Measurements from ENCODE around the gene ADAMTSL3.
A peak's percentile ranks its signal among the peaks of the same experiment; 100 is the strongest.
"Not testable (repeated sequence)": the region's sequence is repeated elsewhere in the genome, so short reads cannot be mapped to it uniquely, and the experiment has no call there.

The ADAMTSL3 gene

DNA sequence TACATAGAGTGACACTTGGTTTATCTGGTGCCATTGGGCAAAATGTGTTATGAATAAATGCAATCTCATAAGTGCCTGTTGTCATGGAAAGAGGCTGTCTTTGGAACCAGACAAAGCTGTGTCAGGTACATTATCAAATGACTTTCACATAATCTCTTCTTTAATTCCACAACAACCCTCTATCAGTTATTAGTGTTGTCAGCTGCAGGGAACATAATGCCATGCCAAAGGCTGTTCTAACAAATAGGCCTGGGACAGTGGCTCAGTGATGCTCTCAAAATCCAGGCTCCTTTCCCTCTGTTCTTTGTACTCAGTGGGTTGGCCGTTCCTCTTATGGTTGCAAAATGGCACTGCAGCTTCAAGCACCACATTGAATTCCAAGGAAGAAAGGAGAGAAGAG lies 91.8 kb downstream of the ADAMTSL3 start:
- no peak for DNase-seq (ENCODE audit: low read depth, low spot score)

DNA sequence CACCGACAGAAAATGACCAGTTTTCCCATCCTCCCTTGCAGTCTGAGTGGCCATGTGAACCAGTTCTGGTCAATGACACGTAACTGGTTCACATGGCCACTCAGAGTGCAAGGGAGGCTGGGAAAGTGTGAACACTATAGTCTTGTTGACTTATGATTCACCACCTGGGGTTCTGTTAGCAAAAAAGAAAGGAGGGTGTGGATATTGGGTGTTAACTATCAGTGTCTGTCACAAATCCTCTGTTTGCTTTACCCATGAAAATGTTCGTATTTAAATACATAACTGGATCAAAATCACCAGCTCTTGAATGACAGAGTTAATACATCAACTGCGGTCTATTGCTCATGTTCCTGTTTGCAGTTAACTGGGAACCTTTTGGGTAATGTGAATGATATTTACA lies 92.3 kb downstream of the ADAMTSL3 start:
- no peak for DNase-seq (ENCODE audit: low read depth, low spot score)

DNA sequence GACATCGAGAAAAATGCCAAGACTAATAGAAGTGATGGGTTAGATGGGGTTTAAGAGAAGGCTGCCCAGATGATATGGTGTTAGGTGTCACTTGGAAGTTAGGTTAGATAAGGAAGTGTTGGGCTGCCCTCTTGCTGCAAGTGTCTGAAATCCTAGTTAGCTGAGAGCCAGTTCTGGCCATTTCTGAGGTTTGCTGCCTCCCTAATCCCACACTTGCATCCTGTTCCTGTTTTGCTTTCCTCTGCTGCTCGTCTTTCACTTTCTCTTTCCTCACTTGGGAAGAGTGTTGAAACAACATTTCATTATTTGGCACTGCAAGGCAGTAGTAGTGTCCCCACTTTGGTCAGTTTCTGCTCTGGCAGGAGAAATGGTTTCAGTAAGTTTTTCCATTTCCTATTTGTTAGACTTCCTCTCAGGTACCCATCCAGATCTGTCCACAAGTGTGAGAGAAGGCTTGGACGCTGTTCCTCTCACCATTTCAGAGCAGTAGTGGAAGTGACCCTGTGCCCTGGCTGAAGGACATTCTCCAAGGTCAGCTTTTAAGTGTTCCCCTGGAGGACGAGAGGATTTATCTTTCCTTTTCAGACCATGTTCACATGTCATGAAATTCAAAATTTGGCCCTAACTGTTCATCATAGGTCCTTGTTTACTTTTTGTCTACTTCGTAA lies 93.3 kb downstream of the ADAMTSL3 start:
- peak; percentile 41 for DNase-seq (ENCODE audit: low read depth, low spot score)

DNA sequence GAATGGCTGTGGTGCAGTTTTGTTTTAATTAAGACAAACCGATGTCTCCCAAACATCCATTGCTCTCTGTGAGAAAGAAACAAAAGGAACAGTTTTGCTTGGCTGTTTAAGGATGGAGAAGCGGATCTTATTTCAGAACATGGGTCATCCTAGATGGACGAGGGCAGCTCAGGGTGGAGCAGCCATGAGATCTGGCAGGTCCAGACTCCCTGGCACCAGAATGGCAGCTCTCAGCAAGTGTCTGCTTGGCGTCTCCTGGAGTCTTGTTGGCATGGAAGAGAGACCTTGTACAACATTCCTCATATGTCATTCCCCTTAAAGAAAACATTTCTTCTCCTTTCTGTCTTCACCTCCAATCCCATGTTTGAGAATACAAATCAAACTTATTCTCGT lies 93.8 kb downstream of the ADAMTSL3 start:
- DNase-seq (ENCODE audit: low read depth, low spot score), result no peak

DNA sequence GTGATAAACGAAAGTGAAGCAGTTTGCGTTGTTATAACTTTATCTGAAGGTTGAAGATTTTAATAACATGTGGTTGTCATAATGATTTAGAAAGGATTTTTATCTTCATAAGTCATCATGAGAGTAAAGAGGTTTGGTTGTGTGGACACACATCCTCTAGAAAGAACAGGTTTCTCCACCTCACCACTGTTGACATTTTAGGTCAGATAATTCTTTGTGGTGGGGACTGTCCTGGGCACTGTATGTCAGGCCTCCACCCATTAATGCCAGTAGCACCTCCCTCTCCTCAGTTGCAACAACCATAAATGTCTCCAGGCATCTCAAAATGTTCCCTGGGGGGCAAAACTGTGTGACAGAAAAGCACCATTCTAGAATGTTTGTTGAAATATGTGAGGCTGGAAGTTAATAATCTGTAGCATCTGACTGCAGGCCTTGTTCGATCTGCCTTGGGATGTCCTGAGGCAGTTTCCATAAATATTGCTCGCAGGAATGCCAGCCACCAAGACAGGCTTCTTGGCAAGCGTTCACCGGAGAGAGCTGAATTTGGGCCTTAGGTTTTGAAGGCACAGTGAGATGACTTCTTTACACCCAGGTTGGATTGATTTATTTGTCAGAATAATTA lies 100.1 kb downstream of the ADAMTSL3 start:
- DNase-seq (ENCODE audit: low read depth, low spot score), result no peak

DNA sequence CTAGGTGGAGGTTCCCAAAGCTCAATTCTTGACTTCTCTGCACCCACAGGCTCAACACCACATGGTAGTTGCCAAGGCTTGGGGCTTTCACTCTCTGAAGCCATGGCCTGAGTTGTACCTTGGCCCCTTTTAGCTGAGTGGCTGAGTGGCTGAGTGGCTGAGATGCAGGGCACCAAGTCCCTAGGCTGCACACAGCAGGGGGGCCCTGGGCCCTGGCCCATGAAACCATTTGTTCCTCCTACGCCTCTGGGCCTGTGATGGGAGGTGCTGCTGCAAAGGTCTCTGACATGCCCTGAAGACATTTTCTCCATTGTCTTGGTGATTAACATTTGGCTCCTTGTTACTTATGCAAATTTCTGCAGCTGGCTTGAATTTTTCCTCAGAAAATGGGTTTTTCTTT lies 103.4 kb downstream of the ADAMTSL3 start:
- DNase-seq (ENCODE audit: low read depth, low spot score), result not testable (repeated sequence)

DNA sequence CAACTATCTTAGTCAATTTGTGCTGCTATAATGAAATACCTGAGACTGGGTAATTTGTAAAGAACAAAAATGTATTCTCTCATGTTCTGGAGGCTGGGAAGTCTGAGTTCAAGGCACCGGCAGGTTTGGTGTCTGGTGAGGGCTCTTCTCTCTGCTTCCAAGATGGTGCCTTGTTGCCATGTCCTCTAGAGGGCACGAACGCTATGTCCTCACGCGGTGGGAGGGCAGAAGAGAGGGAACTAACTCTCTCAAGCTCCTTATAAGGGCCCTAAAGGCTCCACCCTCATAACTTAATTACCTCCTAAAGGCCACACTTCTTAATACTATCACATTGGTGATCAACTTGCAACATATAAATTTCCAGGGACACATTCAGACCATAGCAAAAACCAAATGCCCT lies 108.4 kb downstream of the ADAMTSL3 start:
- no peak for DNase-seq (ENCODE audit: low read depth, low spot score)

DNA sequence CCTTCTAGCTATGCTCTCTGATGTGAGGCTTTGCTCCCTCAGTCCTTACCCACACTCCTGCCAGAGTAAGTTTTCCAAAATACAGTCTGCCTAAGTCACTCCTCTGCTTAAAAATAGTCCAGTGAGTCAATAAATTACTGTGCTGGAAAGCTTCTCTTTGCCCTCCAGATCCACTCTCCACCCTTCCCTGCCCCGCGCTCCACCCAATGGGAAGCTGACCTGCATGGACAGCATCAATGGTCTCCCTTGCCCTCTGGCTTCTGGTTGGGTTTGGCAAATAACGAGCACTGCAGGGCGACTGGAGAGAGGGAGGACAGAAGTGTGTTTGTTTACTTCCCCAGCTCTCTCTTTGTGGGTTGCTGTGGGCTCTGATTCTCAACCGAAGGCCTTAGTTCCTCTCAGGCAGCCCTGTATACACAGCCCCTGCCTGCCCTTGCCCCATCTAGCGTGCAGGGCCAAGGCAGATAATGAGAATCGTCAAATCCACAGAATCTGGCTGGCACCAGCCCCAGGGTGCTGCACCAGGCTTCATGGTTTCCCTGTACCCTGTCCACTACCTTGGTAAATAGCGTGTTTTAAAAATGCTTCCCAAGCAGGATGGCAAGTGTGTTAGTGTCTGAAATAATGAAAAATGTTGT lies 110.4 kb downstream of the ADAMTSL3 start:
- no peak for DNase-seq (ENCODE audit: low read depth, low spot score)

DNA sequence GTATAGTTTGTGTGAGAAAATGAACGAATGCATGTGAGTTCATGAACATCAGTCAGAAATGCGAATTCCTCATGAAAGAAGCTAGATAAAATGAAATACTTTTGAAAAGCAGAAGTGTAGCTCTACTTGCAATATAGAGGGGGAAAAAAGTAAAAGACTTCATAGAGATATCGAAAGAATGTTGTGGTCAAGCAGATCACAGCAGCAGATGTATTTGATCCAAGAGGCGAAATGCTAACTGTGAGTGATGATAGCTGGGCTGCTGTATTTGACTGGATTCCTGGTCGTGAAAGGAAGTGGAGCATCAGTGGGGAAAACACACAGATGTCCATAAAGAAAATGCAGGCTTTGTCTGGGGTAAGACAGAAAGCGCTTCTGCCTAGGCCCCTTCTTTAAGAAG lies 112.4 kb downstream of the ADAMTSL3 start:
- DNase-seq (ENCODE audit: low read depth, low spot score), result no peak

DNA sequence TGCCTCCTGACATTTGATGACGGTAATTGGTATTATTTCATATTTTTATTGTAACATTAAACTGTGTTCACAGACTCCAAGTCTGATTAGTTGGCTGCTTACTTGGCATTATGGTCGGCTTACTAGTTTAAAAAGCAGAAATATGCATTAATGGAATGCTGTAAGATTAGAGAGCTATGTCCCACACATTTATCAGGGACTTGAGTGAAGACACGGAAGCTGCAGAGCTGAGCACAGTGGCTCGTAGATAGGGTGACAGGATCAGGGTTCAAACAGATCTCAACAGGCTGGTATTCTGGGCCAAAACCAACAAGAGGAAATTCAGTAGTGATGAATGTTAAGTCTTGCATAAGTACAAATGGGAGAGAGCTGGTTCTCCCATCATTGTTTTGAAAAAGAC lies 113.8 kb downstream of the ADAMTSL3 start:
- no peak for DNase-seq (ENCODE audit: low read depth, low spot score)

DNA sequence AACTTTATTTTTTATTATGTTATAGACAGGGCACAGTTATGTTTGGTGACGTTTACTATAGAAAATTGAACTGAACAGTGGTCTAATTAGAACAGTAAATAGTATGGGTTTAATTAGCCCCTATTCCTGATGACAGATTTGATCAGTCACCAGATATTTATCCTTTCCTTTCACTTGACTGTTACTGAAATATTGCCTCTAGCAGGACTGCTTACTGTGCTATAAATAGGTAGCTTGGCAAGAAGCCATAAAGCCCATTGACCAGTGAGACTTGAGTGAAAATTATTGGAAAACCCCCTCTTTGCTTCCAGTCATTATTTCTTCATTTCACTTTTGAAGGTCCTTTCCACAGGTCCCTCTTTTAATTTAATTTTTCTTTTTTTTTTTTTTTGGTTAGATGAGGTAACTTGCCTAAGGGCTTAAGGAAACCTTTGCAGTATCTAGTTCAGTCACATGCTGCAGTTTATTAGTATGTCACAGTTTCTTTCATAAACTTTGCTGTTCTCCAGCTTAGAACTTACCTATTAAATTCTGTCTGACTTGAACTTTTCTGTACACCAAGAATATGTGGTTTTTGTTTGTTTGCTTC lies 115.6 kb downstream of the ADAMTSL3 start:
- DNase-seq (ENCODE audit: low read depth, low spot score), result no peak

DNA sequence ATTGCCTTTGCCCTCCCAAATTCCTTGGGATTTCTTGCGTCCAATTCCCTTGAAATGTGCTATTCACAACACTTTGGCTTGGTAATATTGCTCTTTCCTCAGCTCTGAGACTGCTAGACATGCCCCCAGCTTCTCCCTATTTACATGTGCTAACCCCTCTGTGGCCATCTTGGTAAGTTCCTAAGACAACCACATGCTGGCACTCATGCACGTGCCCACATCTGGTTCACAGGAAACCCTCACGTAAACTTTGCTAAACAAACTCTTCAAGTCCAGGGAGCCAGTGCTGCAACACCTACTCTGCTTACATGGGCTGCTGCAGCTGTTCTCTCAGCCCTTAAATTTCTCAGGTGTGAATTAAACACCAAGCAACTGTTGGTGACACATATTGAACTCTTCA lies 121.8 kb downstream of the ADAMTSL3 start:
- no peak for DNase-seq (ENCODE audit: low read depth, low spot score)

DNA sequence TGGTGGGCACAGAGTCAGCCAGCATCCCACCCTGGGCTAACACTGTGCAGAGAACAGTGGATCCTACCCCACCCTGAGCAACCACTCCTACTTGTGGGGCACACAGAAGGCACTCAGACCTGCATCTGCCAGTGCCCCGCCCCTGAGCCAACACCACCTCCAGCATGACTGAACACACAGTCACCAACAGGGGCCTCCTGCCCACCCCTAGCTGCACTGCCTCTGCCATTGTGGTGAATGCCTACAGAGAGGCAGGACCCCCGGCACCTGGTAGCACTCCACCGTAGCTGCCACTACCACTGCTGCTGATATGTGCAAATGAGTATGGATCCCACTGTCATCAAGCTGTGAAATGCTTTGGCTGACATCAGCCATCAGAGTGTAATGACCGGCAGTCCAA lies 123.1 kb downstream of the ADAMTSL3 start:
- no peak for DNase-seq (ENCODE audit: low read depth, low spot score)

DNA sequence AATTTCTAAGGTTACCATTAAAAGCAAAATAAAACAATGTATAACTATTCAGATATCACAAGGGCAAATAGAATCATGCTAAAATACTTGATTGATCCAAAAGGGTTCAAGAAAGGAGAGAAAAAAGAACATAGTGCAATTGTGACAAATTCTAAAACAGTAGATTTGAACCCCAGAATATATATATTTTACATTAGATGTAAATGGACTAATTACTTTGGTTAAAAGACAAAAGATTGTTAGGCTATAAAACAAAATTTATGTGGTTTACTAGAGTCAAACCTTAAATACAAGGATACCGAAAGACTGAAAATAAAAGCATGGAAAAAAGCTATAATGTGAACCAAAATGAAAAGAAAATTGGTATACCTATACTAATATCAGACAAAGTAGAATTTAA lies 129.3 kb downstream of the ADAMTSL3 start:
- no peak for DNase-seq (ENCODE audit: low read depth, low spot score)

DNA sequence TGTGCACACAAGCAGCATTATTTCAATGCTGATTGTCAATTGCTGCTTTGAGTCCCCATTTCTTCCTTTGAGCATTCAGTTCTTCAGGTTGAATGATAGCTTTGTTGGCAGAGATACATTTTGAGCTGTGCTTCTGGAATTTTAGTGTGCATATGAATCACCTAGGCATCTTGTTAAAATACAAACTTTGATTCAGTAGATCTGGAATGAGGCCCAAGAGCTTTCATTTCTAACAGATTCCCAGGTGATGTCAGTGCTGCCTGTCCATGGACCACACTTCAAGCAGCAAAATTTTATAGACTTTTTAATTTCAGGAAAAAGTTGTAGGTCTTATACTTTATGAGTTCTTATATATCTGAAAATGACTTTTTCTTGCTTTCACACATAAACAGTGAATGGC lies 131.1 kb downstream of the ADAMTSL3 start:
- DNase-seq (ENCODE audit: low read depth, low spot score), result no peak

DNA sequence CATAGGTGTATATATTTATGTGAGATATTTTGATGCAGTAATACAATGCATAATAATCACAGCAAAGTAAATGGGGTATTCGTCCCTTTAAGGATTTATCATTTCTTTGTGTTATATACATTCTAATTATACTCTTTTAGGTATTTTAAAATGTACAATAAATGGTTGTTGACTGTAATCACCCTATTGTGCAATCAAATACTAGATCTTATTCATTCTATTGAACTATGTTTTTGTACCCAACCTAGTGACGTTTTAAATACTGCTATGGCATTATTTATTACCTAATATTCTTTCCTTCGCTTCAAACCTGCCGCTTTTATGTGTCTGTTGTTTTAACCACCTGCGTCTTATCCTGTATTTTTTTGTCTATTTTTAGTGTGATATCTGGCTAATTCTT lies 132.4 kb downstream of the ADAMTSL3 start:
- no peak for DNase-seq (ENCODE audit: low read depth, low spot score)

DNA sequence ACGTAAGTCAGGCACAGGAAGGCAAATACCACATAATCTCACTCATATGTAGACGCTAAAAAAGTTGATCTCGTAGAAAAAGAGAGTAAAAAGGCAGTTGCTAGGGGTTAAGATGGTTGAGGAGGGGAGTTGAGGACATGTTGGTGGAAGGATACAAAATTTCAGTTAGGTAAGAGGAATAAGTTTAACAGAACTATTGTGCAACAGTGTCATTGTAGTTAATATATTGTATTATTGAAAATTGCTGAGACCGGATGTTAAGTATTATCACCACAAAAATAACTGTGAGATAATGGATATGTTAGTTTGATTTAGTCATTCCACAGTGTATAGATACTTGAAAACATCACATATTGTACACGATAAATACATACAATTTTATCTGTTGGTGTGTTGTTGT lies 139.1 kb downstream of the ADAMTSL3 start:
- no peak for DNase-seq (ENCODE audit: low read depth, low spot score)

DNA sequence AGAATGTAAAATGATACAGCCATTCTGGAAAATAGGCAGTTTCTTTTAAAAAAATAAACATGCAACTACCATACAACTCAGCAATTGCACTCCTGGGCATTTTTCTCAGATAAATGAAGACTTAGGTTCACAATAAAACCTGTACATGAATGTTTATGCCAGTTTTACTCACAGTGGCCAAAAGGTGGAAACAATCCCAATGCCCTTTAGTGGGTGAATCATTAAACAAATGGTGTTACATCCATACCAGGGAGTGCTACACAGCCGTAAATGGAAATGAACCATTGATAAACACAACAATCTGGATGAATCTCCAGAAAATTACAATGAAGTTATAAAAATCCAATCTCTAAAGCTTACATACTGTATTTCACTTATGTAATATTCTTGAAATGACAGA lies 140.3 kb downstream of the ADAMTSL3 start:
- no peak for DNase-seq (ENCODE audit: low read depth, low spot score)

DNA sequence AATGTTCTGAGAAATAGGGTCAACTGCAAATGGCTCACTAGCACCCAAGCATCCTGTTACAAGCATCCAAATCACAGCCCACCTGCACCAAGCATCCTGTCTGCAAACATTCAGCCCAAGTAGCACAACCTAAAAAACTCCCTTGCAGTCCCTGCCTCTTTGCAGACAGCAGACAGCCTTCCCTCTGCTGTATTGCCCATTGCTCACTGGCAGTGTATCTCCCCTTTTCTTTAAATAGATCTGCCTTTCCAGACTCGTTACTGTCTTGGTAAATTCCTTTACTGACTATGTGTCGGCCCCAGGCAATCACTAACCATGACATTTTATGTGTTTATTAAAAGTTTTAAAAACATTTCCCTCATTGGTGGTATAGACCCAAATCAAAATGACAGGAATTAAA lies 155.4 kb downstream of the ADAMTSL3 start:
- no peak for DNase-seq (ENCODE audit: low read depth, low spot score)

DNA sequence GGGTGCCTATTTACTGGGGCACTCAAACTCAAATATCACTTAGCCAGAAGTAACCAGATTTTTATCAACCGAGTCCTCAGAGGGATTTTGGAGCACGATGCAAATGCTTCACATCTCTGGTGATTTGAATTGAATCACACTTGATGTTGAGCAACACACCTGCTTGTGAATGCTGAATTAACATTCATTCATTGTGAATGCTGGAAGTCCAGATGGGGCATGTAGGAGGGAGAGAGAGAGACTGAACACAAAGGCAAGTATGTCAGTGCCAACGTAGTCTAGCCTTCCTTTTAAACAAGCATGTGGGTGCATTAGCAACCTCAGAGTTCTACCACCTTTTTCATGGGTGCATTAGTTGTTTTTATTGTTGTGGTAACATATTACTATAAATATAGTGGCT lies 156.2 kb downstream of the ADAMTSL3 start:
- no peak for DNase-seq (ENCODE audit: low read depth, low spot score)

DNA sequence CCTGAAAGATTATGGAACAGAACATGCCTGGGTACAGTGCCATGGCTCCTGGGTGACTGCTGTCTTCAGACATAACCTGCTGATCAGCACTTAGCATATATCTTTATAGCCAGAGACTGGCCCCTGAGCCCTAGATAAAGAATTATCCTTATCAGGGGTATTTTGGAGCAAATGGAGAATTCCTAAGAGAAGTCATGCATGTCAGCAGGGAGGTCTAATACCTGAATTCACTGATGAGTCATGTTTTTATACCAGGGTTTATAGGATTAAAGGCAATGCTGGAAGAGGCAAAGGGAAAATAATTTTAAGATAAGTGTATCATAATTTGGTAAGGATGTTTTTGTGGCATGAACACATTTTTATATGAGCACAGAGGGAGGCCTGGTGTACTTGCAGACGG lies 159.8 kb downstream of the ADAMTSL3 start:
- no peak for DNase-seq (ENCODE audit: low read depth, low spot score)

DNA sequence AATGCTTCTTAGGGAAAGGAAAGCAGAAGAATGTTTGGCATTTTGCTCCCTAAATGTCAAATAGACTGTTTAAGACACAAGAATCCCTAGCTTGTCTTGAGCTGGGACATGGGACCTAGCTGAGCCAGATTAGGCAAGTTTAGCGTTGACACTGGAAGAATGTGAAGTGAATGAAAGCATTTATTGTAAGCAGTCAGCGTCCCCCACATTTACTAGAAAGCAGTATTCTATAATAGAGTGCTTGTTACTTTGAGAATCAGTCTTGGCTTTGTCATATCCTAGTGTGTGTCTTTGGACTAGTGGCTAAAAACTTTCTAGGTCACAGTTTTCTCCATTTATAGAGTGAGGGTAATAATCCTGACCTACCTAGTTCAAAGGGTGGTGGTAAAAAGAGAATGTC lies 161.6 kb downstream of the ADAMTSL3 start:
- no peak for DNase-seq (ENCODE audit: low read depth, low spot score)
